Muscle of leg (tissue), 11 donors: ENCODE measurements around the gene EID1. TPM values are rescaled to one million over a fixed set of nuclear protein-coding genes. Genes with fewer than 3 reads are reported as not detected.

Experiments used
- DNase-seq: peaks from one replicate; pipeline ENCODE4 v3.0.0; 2013
- H3K27ac ChIP-seq: one replicate; pipeline ENCODE4 v1.5.1; 2013; ENCODE audit warnings: mild to moderate bottlenecking, low read length, control low read depth
- H3K27me3 ChIP-seq: one replicate; pipeline ENCODE4 v1.6.1; 2013; ENCODE audit warnings: low read length; ENCODE audit not compliant: control insufficient read depth, insufficient read depth
- H3K36me3 ChIP-seq: one replicate; pipeline ENCODE4 v1.6.1; 2013; ENCODE audit warnings: low read length; ENCODE audit not compliant: control insufficient read depth, insufficient read depth
- H3K4me1 ChIP-seq: one replicate; pipeline ENCODE4 v1.6.1; 2013; ENCODE audit warnings: low read length; ENCODE audit not compliant: control insufficient read depth, insufficient read depth
- H3K4me3 ChIP-seq: one replicate; pipeline ENCODE4 v1.5.1; 2013; ENCODE audit warnings: low read length, control low read depth
- H3K9me3 ChIP-seq: replicated peaks from 2 replicates; pipeline ENCODE4 v1.6.1; 2013; ENCODE audit warnings: low read depth, low read length; ENCODE audit not compliant: control insufficient read depth
- WGBS: methylation state at CpG from one replicate; pipeline ENCODE4 v1.1.5; 2013; ENCODE audit warnings: missing lambda C conversion rate; ENCODE audit not compliant: insufficient coverage; 5-methylcytosine and 5-hydroxymethylcytosine counted together
- polyA plus RNA-seq, 8 donors: library from polyadenylated mRNA; unstranded; fragments of 120-200 nt; gene quantifications; one replicate each; pipeline versions ENCODE4 v1.2.1 to v1.2.3, GENCODE V29; 2013; ENCODE audit warnings: inconsistent platforms in 1 of 8, low replicate concordance in 1 of 8; ENCODE audit not compliant: insufficient read length in 8 of 8, insufficient read depth in 1 of 8
- total RNA-seq: library from RNA; stranded (reverse); fragments of 120-200 nt; gene quantifications from one replicate; pipeline ENCODE4 v1.2.4, GENCODE V29; 2013

Gene EID1
- total and polyA plus RNA-seq, 9 donors: 225 to 371 (median 307) TPM

GRCh38 chr15:48925714-48926223, 47.8 kb downstream of the EID1 start:
- H3K4me3 ChIP-seq: no peak overlapping the region

GRCh38 chr15:48928877-48929538, 51.1 kb downstream of the EID1 start:
- Histone ChIP-seq H3K27ac (no peak overlapping the region), H3K9me3 (no peaks in the 10 kb centered on the region), H3K36me3 (no peaks in the 10 kb centered on the region), H3K27me3 (peaks cover 2% of the 10 kb centered on the region), H3K4me3 (no peak overlapping the region), H3K4me1 (no peaks in the 10 kb centered on the region)
- WGBS: no CpG with 5 or more reads among the region's 6 CpGs
- DNase-seq: no peak

More at GRCh38 chr15:48925714-48926223, 47.8 kb downstream of the EID1 start:
- DNase-seq: peak; percentile 11
- WGBS: 62% methylated on average over 9 of the region's 9 CpGs
- peaks cover 2% of the 10 kb centered on the region for H3K27me3 ChIP-seq
- no peak overlapping the region for H3K27ac ChIP-seq
- H3K36me3 ChIP-seq: no peaks in the 10 kb centered on the region
- no peaks in the 10 kb centered on the region for H3K4me1 ChIP-seq
- no peaks in the 10 kb centered on the region for H3K9me3 ChIP-seq

- Histone ChIP-seq H3K4me3 (no peak overlapping the region), H3K4me1 (no peaks in the 10 kb centered on the region), H3K27ac (no peak overlapping the region), H3K27me3 (peaks cover 2% of the 10 kb centered on the region), H3K9me3 (no peaks in the 10 kb centered on the region), H3K36me3 (no peaks in the 10 kb centered on the region)
- no peak for DNase-seq
- 79% methylated on average over 3 of the region's 3 CpGs for WGBS
Observed at GRCh38 chr15:48929661-48930060, 51.7 kb downstream of the EID1 start.

Other genes with a start within 250 kb of the EID1 start
- gene FBN1, start 232.4 kb upstream of the EID1 start, total RNA-seq: 392 TPM
- gene FBN1, start 232.4 kb upstream of the EID1 start, polyA plus RNA-seq: 100 to 1,000 TPM; 137 to 294 (median 221) TPM
- 3.8 TPM for gene CEP152, start 67.1 kb upstream of the EID1 start, total RNA-seq
- 1 to 10 TPM; 2.6 to 5.3 (median 3.5) TPM for gene CEP152, start 67.1 kb upstream of the EID1 start, polyA plus RNA-seq
- gene SHC4, start 85.8 kb downstream of the EID1 start, total RNA-seq: 2.0 TPM
- 1 to 10 TPM; 1.3 to 3.0 (median 1.8) TPM for gene SHC4, start 85.8 kb downstream of the EID1 start, polyA plus RNA-seq
- gene SECISBP2L, start 168.3 kb downstream of the EID1 start, total RNA-seq: 29.0 TPM
- 10 to 100 TPM; 18.3 to 35.2 (median 24.2) TPM for gene SECISBP2L, start 168.3 kb downstream of the EID1 start, polyA plus RNA-seq